OCI-LY7 (cell line): ENCODE results near the gene ZNF638. TPM values are rescaled to one million over a fixed set of nuclear protein-coding genes. Genes with fewer than 3 reads are reported as not detected.

Source experiments
- Bru-seq: library from RNA; stranded (reverse); fragments of 400-500 nt; gene quantifications from one replicate; lab custom pipeline; 2021; lab: Mats Ljungman, UMichigan
- BruChase-seq, 2 experiments: library from RNA; stranded (reverse); fragments of 400-500 nt; gene quantifications; one replicate each; lab custom pipeline; 2021; lab: Mats Ljungman, UMichigan
- BruUV-seq: library from RNA; stranded (reverse); fragments of 400-500 nt; replicated peaks from 2 replicates; lab custom pipeline; 2021; lab: Mats Ljungman, UMichigan
- CTCF ChIA-PET: fragments of 300-600 bp; sonication (Branson Sonifier 250); formaldehyde crosslinking; loops from one replicate; lab custom pipeline; 2022; ENCODE audit warnings: antibody characterized with exemption; ENCODE audit not compliant: unreplicated experiment; lab: Charles Lee
- POLR2A ChIA-PET: fragments of 300-600 bp; sonication (Branson Sonifier 250); formaldehyde crosslinking; loops from one replicate; lab custom pipeline; 2022; ENCODE audit warnings: antibody characterized with exemption; lab: Charles Lee
- DNase-seq: peaks from one replicate; pipeline ENCODE4 v3.0.0-alpha.2; 2015; ENCODE audit warnings: low spot score
- H2AFZ ChIP-seq: fragments of 200-600 bp; sonication (generic), shearing (Covaris generic); 2 replicates; pipeline ENCODE4 v1.6.1; 2014; ENCODE audit warnings: mild to moderate bottlenecking, antibody characterized with exemption, low read length, moderate library complexity
- H3K27ac ChIP-seq: fragments of 200-600 bp; sonication (generic); 2 replicates; pipeline ENCODE4 v1.5.1; 2014; ENCODE audit warnings: mixed run types, low read depth, mild to moderate bottlenecking, moderate library complexity, low read length, inconsistent platforms; ENCODE audit not compliant: poor library complexity, severe bottlenecking
- H3K36me3 ChIP-seq: fragments of 200-600 bp; sonication (generic); 2 replicates; pipeline ENCODE4 v1.6.1; 2014; ENCODE audit warnings: mild to moderate bottlenecking, antibody characterized with exemption, low read length, moderate library complexity, mixed read lengths; ENCODE audit not compliant: insufficient read depth
- H3K4me1 ChIP-seq: fragments of 200-600 bp; sonication (generic); 2 replicates; pipeline ENCODE4 v1.5.1; 2014; ENCODE audit warnings: mild to moderate bottlenecking, low read length; ENCODE audit not compliant: insufficient read depth, poor library complexity, severe bottlenecking
- H3K4me2 ChIP-seq: fragments of 200-600 bp; sonication (generic); 2 replicates; pipeline ENCODE4 v1.6.1; 2014; ENCODE audit warnings: mild to moderate bottlenecking, low read length
- H3K4me3 ChIP-seq: fragments of 200-600 bp; sonication (generic); 2 replicates; pipeline ENCODE4 v1.5.1; 2014; ENCODE audit warnings: mild to moderate bottlenecking, low read depth, low read length; ENCODE audit not compliant: poor library complexity, severe bottlenecking
- H3K79me2 ChIP-seq: fragments of 200-600 bp; sonication (generic); 2 replicates; pipeline ENCODE4 v1.6.1; 2016; ENCODE audit warnings: low read depth, mild to moderate bottlenecking, low read length, moderate library complexity, mixed read lengths; ENCODE audit not compliant: insufficient read depth
- H3K9me2 ChIP-seq: fragments of 200-600 bp; sonication (generic); 2 replicates; pipeline ENCODE4 v1.6.1; 2016; ENCODE audit warnings: mild to moderate bottlenecking, low read length, mixed read lengths; ENCODE audit not compliant: insufficient read depth
- H3K9me3 ChIP-seq: fragments of 200-600 bp; sonication (generic); 2 replicates; pipeline ENCODE4 v1.6.1; 2014; ENCODE audit warnings: mild to moderate bottlenecking, mixed run types, low read length, mixed read lengths
- H4K20me1 ChIP-seq: fragments of 200-600 bp; sonication (generic); 2 replicates; pipeline ENCODE4 v1.6.1; 2014; ENCODE audit warnings: mild to moderate bottlenecking, antibody characterized with exemption, low read length, moderate library complexity, mixed read lengths; ENCODE audit not compliant: insufficient read depth
- EZH2phosphoT487 ChIP-seq: fragments of 200-600 bp; sonication (generic); IDR thresholded peaks from 2 replicates; pipeline ENCODE4 v1.6.1; 2018; ENCODE audit warnings: low read depth, borderline replicate concordance, mild to moderate bottlenecking, mixed run types, antibody characterized with exemption, low read length, moderate library complexity, mixed read lengths
- intact Hi-C: fragments of 100-400 bp; cut with micrococcal nuclease; formaldehyde crosslinking; loops from one replicate; pipeline ENCODE4 v1.10.0; 2022; ENCODE audit not compliant: unreplicated experiment
- long read RNA-seq: library from polyadenylated mRNA; stranded (forward); transcript quantifications from one replicate; pipeline ENCODE4 v2.0.0, GENCODE V29; 2022
- total RNA-seq, 2 experiments: library from RNA; depleted of rRNA in 1 of 2; stranded (reverse); fragments of >200 nt in 1 of 2; shearing (Covaris generic) in 1 of 2; gene quantifications; 2 replicates each; pipeline ENCODE4 v1.2.3, GENCODE V29; 2014 to 2022
- TF ChIP-seq, protein P1 (sequence below): fragments of 200-600 bp; sonication (generic); conservative IDR thresholded peaks from 2 replicates; pipeline ENCODE4 v1.5.1; 2014; ENCODE audit warnings: mild to moderate bottlenecking, antibody characterized with exemption, low read length, moderate library complexity, mixed read lengths

The ZNF638 gene, protein sequence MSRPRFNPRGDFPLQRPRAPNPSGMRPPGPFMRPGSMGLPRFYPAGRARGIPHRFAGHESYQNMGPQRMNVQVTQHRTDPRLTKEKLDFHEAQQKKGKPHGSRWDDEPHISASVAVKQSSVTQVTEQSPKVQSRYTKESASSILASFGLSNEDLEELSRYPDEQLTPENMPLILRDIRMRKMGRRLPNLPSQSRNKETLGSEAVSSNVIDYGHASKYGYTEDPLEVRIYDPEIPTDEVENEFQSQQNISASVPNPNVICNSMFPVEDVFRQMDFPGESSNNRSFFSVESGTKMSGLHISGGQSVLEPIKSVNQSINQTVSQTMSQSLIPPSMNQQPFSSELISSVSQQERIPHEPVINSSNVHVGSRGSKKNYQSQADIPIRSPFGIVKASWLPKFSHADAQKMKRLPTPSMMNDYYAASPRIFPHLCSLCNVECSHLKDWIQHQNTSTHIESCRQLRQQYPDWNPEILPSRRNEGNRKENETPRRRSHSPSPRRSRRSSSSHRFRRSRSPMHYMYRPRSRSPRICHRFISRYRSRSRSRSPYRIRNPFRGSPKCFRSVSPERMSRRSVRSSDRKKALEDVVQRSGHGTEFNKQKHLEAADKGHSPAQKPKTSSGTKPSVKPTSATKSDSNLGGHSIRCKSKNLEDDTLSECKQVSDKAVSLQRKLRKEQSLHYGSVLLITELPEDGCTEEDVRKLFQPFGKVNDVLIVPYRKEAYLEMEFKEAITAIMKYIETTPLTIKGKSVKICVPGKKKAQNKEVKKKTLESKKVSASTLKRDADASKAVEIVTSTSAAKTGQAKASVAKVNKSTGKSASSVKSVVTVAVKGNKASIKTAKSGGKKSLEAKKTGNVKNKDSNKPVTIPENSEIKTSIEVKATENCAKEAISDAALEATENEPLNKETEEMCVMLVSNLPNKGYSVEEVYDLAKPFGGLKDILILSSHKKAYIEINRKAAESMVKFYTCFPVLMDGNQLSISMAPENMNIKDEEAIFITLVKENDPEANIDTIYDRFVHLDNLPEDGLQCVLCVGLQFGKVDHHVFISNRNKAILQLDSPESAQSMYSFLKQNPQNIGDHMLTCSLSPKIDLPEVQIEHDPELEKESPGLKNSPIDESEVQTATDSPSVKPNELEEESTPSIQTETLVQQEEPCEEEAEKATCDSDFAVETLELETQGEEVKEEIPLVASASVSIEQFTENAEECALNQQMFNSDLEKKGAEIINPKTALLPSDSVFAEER (N-terminal part only)
- 138 and 165 TPM in 2 replicates for total RNA-seq (2014; rRNA removed; shearing (Covaris generic))
- total RNA-seq (2022) = 114 and 123 TPM in 2 replicates
- Bru-seq, nascent RNA = percentile 86 among the genes with signal in this experiment
- BruChase-seq, experiment 1, labeled RNA remaining after a 6-hour chase = percentile 89 among the genes with signal in this experiment
- BruChase-seq, experiment 2, labeled RNA remaining after a 2-hour chase = percentile 93 among the genes with signal in this experiment
- long read RNA-seq, full-length matches to known transcripts = 14 of 91 reads
- long read RNA-seq, partial matches to known transcripts = 15 of 91 reads
- long read RNA-seq, other reads (novel, unspliced or antisense) = 62 of 91 reads

DNA sequence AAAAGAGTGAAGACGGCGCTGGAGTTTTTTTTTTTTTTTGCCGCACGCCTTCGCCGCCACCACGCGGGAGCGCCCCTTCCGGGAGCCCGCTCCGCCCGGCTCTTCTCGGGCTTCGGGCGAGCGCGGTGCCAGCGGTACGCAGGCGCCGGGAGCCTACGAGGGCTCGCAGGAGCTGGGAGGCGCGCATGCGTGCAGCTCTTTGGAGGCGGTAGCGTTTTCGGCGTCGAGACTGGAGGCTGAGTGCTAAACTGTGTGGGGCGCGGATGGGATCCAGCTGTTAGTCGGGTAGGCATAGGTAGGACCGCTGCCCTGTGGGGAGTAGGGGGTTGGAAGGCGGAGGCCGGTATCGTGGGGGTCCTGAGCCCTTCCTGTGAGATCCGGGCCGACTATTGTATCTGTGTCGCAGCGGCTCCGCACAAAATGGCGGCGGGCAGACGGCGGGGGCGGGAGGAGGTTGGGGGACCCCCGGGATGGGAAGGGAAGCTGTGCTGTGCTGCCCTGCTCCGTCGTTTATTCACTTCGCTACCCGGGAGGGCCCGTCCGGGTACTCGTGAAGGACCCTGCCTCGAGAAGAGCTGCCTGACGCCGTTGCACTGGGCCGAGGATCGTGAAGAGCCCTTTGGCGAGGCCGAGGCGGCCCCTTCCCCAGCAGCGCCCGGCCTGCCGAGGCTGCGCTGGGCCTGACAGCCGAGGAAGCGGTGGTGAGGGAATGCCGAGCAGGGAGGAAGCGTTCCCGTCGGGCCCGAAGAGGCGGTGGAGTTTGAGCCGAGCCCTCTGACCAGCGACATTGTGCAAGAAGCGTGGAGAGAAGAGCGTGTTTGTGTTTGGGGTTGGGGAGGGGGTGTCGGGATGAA lies at the start of gene ZNF638:
ZNF638 (plus strand) TSS at position 202 of the 854 bp plus-strand sequence. CDS start 17,173 bp downstream, outside the sequence.
- Histone ChIP-seq H3K4me3 (peak within 1 kb of the TSS; percentile 91), H3K4me2 (peak within 1 kb of the TSS; percentile 97), H3K36me3 (peaks cover 25% of the 10 kb centered on the region; the same call in 1 of the 2 replicates), H4K20me1 (peaks cover 20% of the 10 kb centered on the region), H3K4me1 (peaks cover 14% of the 10 kb centered on the region), H3K9me3 (no peaks in the 10 kb centered on the region), H3K27ac (peak within 1 kb of the TSS; percentile 54), H3K79me2 (peaks cover 51% of the 10 kb centered on the region), H3K9me2 (no peaks in the 10 kb centered on the region), H2AFZ (peak within 1 kb of the TSS; percentile 80)
- CTCF ChIA-PET = interaction anchor here (0.6 to 0.9 kb wide), 5 partner anchors 14 to 108 kb away, joined by 3 read pairs; no protein-coding TSS in a partner anchor
- peak; percentile 96 for DNase-seq
- TF ChIP-seq, protein P1, sequence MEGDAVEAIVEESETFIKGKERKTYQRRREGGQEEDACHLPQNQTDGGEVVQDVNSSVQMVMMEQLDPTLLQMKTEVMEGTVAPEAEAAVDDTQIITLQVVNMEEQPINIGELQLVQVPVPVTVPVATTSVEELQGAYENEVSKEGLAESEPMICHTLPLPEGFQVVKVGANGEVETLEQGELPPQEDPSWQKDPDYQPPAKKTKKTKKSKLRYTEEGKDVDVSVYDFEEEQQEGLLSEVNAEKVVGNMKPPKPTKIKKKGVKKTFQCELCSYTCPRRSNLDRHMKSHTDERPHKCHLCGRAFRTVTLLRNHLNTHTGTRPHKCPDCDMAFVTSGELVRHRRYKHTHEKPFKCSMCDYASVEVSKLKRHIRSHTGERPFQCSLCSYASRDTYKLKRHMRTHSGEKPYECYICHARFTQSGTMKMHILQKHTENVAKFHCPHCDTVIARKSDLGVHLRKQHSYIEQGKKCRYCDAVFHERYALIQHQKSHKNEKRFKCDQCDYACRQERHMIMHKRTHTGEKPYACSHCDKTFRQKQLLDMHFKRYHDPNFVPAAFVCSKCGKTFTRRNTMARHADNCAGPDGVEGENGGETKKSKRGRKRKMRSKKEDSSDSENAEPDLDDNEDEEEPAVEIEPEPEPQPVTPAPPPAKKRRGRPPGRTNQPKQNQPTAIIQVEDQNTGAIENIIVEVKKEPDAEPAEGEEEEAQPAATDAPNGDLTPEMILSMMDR = peak; percentile 76
- TF ChIP-seq EZH2phosphoT487 = no peak
- POLR2A ChIA-PET = interaction anchor here (0.5 to 2.6 kb wide), 13 partner anchors 13 to 263 kb away, joined by 3 to 10 read pairs (median 4); partner anchors contain the start of genes NAGK and PAIP2B
- BruUV-seq = no TSS peak
- intact Hi-C loops = loop anchor here (1.0 kb wide), 1 partner anchor 105 kb away; the partner anchor contains the start of gene PAIP2B

DNA sequence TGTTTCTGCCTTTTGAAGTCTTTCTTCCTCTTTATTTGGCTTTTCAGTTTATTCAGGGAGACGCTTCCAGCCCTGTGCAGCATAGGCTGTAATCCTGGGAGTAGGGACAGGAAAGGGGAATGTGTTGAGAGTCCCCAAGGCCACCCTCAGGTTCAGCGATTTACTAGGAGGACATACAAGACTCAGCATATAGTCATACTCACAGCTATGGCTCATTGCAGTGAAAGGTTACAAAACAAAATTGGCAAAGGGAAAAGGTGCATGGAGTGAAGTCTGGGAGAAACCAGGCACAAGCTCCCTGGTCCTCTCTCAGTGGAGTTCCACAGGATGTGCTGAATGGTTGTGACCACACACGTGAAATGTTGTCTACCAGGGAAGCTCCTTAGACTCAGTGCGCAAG lies 49.6 kb upstream of the ZNF638 start:
- Histone ChIP-seq H3K9me2 (no peaks in the 10 kb centered on the region), H2AFZ (no peak overlapping the region), H3K79me2 (peaks cover 30% of the 10 kb centered on the region; the same call in 1 of the 2 replicates), H3K4me2 (no peak overlapping the region), H3K9me3 (no peaks in the 10 kb centered on the region), H3K36me3 (no peaks in the 10 kb centered on the region), H3K4me3 (no peak overlapping the region), H4K20me1 (peaks cover 12% of the 10 kb centered on the region), H3K27ac (no peak overlapping the region), H3K4me1 (peaks cover 19% of the 10 kb centered on the region)
- CTCF ChIA-PET = no interaction called here
- no peak for DNase-seq
- POLR2A ChIA-PET = interaction anchor here (0.8 to 1.1 kb wide), 2 partner anchors 49 to 56 kb away, joined by 3 to 5 read pairs; no protein-coding TSS in a partner anchor
- BruUV-seq = no TSS peak
- no peak for TF ChIP-seq EZH2phosphoT487
- TF ChIP-seq, protein P1 = no peak
- intact Hi-C loops = no loop called here
